ENCODE results near the gene SYNM.
A peak's percentile ranks its signal among the peaks of the same experiment; 100 is the strongest.

The SYNM gene

DNA sequence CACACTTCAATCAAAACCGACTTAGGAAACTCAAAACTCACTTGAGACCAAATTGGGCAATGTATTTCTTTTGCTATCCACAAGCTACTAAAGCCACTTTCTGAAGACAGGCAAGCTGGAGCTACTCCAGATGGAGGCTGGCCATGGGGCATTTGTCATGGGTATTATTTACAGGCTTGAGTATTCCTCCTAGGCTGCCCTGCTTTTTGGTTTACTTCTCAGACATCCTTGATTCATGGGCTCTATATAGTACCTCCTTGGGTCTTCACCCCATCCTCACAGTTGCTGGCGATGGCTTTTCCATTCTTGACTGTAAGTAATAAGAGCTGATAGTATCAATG lies 18.6 kb upstream of the SYNM start:
- DNase-seq = no peak

DNA sequence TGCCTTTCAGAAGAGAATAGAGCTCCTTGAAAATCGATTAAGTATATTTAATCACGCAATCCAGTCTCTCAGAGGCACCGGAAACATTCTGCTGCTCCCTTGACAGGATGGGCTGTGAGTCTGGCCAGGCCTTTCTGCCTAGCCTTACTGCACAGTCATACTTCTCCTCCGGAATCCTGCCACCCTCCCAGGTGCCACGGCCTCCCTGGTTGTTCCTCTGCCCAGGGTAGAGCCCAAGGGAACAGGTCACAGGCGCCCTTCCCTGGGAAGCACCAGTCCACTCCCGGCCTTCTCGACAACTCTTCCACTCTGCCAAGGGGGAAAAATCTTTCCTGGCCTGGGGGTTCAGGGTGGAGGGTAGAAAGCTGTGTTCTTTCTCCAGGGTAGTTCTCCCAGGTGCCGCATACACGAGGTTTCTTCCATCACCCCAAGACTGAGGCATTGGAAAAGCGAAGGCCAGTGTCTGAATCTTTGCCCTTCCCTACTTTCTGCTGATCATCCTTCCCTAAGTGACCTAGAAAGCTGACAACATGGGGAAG lies 17.4 kb upstream of the SYNM start:
- no peak for DNase-seq

DNA sequence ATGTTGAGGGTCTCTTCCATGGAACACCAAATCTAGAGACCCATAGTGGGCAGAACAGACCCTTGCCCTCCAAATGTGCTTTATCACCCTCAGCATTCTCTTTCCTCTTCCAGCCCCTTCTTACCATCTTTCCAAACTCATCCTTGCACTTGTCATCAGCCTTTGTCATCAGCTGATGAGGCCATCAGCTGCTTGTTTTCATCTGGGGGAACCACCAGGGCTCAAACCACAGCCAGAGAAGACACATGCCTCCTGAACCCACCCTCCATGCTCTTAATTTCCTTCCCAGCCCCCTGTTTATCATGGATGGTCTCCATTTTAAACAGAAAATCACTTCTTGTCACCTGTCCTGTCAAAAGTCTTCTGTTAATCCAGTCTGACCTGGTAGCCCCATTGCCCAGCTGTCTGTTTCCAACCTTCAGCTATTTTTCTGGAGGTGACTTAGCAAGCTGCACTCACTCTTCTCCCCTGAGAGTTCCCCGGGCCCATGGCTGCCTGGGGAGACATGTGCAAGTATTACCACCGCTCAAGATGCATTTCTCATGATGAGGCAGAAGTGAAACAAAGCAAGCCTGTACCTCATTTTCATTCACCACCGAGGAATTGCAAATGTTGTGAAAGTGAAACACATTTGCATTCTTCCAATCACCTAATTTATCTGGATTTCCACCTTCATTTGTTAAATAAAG lies 14.7 kb upstream of the SYNM start:
- no peak for DNase-seq

DNA sequence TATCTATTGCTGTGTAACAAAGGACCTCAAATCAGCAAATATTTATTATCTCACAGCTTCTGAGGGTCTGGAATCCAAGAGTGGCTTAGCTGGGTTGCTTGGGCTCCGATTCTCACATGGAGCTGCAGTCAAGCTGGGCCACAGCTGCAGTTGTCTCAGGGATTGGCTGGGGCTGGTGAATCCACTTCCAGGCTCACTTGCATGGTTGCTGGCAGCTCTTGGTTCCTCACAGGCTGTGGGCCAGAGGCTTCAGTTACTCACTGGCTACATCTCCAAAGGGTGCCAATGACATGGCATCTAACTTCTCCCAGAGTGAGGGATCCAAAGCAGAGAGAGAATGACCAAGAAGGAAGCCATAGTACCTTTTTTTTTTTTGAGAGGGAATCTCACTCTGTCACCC lies 13.9 kb upstream of the SYNM start:
- DNase-seq = no peak

DNA sequence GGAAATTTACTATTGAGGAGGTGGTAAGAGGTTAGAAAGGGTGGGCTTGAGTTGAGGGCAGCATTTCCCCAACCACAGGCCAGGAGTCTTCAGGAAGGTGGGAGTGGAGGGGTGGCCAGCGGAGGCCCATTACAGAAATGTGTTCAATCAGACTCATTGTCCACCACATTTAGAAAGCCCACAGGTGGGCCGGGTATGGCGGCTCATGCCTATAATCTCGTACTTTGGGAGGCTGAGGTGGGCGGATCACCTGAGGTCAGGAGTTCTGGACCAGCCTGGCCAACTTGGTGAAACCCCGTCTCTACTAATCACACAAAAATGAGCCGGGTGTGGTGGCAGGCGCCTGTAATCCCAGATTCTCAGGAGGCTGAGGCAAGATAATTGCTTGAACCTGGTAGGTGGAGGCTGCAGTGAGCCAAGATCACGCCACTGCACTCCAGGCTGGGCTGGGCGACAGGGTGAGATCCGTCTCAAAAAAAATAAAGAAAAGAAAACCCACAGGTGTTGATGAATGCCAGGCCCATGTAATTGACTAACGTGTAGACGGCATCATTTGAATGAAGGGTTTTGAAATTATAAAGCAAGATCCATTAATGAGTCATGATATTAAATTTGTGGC lies 12.2 kb upstream of the SYNM start:
- DNase-seq = no peak

DNA sequence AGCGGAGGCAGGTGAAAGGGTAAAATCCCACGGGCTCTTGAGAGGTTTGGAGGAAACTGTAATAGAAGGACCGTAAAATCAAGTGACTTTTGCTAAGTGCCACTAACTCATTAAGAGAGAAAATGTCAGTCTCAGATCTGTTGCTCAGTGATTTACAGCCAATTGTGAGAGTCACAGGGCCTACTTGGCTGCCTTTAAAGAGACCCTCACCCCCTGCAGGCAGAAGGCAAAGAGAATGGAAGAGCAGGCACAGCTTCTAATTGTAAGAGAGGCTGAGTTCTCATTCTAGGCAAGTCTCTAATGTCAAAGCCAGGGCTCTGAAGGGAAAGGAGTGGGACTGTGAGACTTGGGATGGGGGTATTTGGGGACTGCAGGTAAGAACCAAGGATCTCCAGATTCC lies 9.3 kb upstream of the SYNM start:
- DNase-seq = no peak

DNA sequence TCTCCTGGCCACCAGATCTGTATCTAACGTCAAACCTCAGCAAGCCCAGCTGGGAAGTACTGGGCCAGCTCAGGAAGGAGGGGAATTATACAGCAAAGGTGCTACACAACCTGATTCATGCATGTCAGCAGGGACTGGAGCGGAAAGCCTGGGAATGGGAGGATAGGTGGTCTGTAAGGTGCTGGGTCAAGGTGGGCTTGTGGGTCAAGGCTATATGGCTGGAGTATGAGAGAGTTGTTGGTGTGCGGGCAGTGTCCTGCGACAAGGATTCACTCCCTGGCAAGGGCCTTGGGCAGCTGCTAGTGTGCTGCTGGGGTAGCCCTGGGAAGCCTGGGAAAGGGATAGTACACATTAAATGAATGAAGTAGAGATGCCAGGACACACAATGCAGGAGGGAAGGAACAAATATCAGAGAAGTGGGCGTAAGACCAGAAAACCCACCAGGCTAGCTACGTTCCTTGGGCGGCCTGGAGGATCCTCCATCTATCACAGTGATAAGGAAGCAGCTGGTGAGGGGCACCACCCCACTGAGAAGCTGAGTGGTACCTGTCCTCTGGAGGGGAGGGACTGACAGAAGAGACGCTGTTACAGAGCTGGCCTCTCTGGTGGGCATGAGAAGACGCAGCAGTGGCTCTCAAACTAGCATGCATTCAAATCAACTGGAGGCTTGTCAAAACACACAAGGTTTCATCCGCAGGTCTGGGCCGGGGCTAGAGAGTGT lies 8.5 kb upstream of the SYNM start:
- no peak for DNase-seq

DNA sequence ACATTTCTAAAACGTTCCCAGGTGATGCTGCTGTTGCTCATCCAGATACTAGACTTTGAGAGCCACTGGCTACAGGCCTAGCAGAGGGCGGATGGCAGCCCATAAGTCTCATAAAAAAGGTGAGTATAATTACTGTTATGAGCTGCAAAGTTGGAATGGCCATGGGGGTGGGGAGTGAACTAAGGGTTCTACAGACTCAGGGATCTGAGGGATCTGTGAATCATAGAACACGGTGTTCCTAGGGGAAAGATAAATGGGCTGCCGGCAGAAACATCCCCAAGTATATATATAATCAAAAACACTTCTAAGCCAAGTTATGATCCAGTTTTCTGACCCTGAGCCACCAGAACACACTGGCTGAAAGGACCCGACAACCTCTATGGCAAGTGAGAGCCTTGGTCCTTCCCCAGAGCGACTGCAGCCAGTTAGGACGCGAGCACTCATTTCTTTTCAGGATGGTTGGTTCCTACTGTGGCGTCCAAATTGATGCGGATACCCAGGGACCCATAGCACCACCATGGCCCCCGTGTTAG lies 7.9 kb upstream of the SYNM start:
- no peak for DNase-seq

DNA sequence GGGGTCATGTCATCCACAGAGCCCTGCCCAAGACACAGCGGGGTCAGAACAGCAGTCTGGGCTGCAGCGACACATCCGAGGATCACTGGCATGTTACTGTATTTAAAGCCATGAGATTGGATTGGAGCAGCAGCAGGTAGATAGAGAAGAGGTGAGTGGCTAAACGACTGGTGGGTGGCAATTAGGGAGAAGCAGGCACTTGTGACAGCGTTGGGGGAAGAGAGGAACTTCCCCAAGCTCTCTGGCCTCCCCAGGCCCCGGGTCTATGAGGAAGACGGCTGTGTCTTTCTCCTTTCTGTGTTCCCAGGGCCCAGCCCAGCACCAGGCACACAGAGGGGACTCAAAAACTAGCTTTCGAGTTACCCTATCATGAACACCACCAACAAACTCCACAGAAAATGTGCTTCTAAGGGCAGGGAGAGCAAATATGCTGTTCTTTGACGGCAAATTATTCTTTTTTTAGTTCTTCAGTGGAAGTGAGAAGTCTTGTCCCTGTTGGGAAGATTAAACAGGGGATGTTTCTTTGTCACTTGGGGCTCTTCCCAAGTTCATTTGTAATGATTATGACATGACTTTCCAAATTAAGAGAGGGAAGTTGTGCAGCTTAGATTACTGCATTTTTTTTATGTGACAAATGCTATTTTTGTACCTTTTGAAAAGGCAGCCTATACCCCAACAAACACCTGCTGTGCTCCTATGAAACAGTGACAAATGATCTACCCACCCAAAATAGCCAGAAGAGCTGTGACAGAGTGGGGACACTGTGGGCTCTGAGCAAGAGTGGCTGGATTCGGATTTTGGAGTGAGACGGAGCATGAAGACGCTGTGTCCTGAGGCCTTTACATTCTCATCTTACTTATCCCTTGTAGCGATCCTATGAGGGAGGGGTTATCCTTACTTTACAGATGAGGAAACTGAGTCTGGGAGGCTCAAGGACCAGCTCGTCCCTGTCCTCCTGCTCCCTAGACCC lies 7.2 kb upstream of the SYNM start:
- no peak for DNase-seq

DNA sequence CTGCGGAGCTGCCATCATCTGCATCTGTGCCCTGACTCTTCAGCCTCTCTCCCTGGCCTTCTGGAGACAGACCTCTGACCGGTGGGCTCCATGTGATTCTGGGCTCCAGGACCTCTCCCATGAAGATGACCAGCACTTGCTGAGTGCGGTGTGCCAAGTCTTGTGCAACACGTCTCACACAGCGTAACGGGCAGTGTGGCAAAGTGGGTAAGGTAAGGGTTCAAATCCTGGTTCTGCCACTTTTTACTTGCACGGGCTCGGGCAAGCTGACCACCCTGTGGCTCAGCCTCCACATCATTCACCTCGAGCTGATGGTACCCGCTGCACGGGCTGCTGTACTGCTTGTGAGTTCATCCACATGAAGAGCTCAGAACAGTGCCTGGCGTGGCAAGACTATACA lies 6.5 kb upstream of the SYNM start:
- DNase-seq = no peak

DNA sequence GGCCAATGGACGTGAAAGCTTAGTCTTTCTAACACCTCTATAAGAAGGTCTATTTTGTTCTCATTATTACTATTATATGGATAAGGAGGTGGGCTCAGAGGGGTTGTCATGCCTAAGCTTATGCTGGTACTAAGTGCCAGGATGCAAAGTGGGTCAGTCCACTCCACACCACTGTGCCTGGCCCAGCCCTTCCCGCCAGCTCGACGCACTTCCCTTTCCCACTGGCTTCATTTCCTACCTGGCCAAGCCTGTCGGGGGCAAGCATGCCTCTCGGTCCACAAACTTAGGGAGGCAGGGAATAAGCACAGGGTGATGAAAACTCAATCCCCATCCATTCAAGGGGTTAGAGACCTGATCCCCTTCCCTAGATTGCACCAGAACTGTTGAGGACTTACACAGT lies 5.9 kb upstream of the SYNM start:
- no peak for DNase-seq

DNA sequence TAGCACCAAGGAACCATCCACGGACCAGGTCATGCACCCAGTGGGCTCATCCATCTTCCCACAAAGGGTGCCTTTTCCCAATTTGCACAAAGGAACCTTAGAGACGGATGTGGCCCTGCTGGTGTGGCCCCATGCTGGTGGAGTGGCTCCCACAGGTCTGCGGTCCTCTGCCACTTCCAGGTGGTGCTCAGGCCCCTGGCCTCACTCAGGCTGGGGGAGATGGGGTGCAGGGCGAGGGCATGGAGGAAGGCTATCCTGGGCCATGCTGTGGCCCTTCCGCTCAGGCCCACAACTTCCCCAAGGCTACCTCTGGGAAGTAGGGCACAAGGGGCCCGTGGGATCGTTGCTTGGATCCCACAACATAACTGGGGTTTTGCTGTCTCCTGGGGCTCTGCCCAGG lies 5.2 kb upstream of the SYNM start:
- no peak for DNase-seq

DNA sequence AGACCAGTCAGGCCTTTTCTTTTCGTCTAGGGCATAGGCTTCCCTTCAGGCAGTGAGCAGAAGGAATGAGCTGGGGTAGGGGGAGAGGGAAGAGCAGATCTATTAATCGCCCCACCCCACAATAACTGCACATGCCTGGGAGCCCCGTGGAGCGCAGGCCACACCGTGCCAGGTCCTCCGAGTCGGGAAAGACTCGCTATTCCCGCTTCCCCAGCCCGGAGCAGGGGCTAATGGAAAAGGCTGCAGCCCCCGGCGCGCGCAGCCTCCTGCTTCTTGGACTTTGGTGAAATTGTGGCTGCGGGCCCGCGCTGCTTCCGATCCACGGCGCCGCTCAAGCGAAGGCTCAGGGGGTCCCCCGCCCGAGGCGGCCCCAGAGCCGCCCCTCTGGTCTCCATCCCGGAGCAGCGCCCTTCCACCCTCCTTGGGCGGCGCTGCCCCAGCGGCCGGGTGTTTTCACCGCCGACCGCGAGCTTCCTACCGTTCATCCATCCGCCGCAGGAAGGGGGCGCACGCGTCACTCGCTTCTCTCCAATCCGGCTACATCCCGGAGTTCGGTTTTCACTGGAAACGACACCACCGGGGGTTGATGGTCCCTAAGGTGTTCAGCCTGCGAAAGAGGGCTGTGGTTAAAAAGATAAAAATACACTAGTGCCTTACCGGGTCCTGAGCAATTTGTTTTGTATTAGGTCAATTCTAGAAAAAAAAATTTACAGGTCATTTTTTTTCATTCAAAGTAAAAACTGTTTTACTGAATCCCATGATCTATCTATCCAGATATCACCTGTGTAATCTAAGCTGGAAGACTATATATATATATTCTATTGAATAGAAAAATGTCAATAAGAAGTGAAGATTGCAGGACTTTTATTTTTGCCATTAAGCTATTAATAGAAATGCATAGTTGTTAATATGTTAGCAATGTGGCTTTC lies 4.4 kb upstream of the SYNM start:
- peak; percentile 44 for DNase-seq

DNA sequence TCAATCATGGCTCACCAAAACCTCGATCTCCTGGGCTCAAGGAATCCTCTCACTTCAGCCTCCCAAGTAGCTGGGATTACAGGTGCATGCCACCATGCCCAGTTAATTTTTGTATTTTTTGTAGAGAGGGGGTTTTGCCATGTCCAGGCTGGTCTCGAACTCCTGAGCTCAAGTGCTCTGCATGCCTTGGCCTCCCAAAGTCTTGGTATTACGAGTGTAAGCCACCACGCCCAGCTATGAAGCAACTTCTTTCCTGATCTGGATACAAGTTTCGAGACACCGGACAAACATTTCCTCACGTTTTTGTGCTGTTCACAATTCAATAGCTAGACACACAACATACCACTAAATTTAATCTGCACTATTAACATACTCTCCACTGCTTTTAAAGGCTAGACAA lies 3.4 kb upstream of the SYNM start:
- DNase-seq = no peak

DNA sequence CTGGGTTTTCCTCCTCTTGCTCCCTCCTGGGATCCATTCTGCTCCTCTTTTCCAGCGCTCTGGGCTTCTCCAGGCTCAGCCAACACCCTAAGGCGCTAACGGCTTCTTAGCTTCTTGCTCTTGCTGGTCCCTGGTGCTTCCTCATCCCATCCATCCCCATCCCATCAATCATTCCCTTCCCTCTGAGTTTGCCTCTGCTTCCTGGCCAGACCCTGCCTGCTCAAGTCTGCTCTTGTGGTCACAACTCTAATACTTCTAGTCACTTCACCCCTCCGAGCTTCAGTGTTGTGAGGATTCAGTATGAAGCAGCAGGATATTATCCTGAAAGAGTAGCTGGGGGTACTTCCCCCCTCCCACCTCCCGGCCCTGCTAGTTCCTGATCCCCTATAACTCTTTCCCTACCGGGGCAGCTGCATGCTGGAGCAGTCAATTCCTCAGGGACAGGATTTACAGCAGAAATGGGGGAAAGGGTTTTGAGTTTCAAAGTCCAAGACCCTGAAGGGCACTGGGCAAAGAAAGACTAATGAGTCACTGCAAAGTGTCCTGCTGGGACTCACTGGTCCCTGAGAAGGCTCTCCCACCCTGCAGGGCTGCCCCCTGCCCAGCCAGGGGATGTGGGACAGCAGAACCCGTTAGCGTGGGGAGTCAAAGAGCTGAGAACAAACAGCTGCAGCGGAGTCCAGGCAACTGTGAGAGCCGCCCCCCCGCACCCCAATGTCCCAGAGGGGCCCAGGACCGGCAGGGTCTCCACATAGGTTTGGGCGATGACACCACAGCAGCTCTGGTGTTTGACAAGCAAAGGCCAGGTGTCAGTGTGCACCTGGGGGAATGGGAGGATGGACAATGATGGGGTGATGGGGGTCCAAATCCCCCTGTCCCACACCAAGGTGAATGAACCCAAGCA lies 2.3 kb upstream of the SYNM start:
- DNase-seq = no peak

DNA sequence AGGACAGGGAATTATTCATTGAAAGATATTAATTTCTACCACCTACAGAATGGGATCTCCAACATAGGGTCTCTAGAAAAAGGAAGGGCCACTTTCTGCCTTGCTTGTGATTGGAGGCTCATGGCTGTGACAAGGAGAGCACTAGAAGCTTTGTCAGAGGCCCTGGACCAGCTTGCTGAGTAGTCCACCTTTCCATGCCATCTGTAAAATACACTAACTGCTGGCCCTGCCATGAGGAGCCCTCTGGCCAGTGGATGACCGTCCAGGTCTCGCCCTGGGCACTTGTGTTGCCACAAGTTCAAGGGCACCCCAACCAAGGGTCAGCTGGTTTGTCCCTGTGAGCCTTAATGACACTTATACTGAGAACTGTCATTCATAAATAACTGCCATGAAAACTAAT lies 1.6 kb upstream of the SYNM start:
- no peak for DNase-seq

DNA sequence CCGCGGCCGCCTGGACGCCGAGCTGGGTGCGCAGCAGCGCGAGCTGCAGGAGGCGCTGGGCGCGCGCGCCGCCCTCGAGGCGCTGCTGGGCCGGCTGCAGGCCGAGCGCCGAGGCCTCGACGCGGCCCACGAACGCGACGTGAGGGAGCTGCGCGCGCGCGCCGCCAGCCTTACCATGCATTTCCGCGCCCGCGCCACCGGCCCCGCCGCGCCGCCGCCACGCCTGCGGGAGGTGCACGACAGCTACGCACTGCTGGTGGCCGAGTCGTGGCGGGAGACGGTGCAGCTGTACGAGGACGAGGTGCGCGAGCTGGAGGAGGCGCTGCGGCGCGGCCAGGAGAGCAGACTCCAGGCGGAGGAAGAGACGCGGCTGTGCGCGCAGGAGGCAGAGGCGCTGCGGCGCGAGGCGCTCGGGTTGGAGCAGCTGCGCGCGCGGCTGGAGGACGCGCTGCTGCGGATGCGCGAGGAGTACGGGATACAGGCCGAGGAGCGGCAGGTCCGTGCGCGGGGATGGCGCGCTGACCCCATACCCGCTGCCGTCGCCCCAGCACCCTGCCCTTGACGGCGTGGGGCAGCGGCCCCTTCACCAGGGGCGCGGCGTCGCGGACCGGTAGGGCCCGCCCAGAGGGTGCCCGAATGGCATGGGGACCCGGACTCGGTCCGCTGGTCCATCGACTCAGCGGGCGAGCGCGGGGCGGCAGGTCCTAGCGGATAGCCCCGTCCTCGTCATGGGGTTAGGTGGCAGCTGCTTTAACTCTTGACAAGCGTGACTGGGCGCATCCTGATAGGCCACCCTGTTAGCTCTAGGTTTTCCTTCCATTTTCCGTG lies 848 bp downstream of the SYNM start:
- no peak for DNase-seq

DNA sequence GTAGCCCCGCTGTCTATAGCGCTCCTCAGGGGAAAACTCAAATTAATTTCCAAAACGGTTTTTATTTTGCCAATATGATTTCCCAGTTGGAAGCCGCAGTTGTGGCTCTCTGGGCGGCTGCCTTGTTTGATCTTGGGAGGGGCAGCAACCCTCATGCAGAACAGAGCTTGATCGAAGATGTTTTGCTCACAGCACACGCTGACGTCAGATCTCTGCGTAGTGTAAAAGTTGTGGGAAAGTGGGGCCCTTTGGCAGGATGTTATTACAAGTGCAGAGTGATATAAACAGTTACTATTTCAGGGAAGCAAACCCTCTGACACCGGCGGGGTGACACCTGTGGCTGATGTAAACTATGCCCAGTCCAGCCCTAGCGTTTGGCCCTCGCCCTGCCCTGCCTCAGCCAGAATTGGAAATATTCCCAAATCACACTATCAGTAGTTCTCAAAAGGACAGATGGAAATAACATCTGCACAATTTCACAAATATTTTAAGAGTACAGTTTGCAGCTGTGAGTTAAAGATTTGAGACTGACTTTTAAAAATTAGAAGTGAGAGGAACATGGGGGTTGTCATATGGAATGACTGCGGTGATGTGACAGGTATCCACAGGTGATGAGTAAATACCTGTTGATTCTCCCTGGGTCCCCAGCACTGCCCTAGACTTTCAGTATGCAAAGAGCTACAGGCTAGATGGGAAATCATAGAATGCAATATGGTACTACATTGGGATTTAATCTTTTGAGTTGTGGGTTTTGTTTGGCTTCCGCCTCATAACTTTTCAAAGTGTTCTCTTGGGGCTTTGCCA lies 1.7 kb downstream of the SYNM start:
- DNase-seq = no peak

DNA sequence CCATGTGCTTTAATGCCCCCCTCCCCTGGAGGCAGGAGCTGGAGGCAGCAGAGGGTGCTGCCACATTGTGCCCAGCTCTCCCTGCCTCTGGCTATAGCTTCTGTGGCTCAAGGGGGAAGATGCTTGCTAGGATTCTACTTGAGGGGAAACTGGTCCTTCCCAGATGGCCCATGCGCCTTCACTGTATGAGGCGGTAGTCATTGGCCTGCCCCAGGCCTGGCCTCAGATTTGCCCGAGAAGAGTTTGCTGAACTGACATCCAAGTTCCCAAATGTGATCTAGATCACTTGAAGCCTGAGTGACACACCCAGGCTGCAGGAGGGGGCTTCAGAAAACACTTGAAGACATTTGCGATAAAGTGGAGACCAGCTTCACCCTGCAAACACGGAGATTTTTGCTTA lies 4.1 kb downstream of the SYNM start:
- DNase-seq = no peak

Measured in GDM1 (cell line).